WTC11 (cell line): ENCODE measurements around the gene CCDC117.

Experiments
- GRHL2 ChIP-seq: fragments of 250-450 bp; sonication (Bioruptor Pico); IDR thresholded peaks from 2 replicates; pipeline ENCODE4 v1.8.0; 2022; ENCODE audit warnings: mild to moderate bottlenecking, moderate library complexity; ENCODE audit not compliant: insufficient replicate concordance, severe bottlenecking
- JUN ChIP-seq: sonication (generic); formaldehyde crosslinking; IDR thresholded peaks from 2 replicates; pipeline ENCODE4 v1.8.0; 2023; ENCODE audit warnings: mild to moderate bottlenecking, missing genetic modification reagents
- RELA ChIP-seq: sonication (generic); formaldehyde crosslinking; IDR thresholded peaks from 2 replicates; pipeline ENCODE4 v1.8.1; 2022; ENCODE audit warnings: missing genetic modification reagents, mild to moderate bottlenecking, borderline replicate concordance
- ZNF121 ChIP-seq: sonication (generic); formaldehyde crosslinking; IDR thresholded peaks from 2 replicates; pipeline ENCODE4 v1.8.0; 2023; ENCODE audit warnings: missing genetic modification reagents
- ZNF138 ChIP-seq: sonication (generic); formaldehyde crosslinking; conservative IDR thresholded peaks from 2 replicates; pipeline ENCODE4 v1.8.1; 2022; ENCODE audit warnings: mild to moderate bottlenecking, moderate library complexity, missing genetic modification reagents
- TF ChIP-seq, protein P1 (sequence below): fragments of 200-600 bp; IDR thresholded peaks from 2 replicates; pipeline ENCODE4 v1.8.0; 2022; ENCODE audit warnings: antibody characterized with exemption
- TF ChIP-seq, protein P2 (sequence below): sonication (generic); formaldehyde crosslinking; IDR thresholded peaks from 2 replicates; pipeline ENCODE4 v1.8.1; 2023; ENCODE audit warnings: mild to moderate bottlenecking, missing genetic modification reagents, moderate library complexity
- TF ChIP-seq, protein P3 (sequence below): sonication (generic); formaldehyde crosslinking; IDR thresholded peaks from 2 replicates; pipeline ENCODE4 v1.8.0; 2023; ENCODE audit warnings: mild to moderate bottlenecking, missing genetic modification reagents
- TF ChIP-seq, protein P4 (sequence below): fragments of 250-450 bp; sonication (Bioruptor Pico); IDR thresholded peaks from 2 replicates; pipeline ENCODE4 v2.1.2; 2022; ENCODE audit warnings: mild to moderate bottlenecking, moderate library complexity

DNA sequence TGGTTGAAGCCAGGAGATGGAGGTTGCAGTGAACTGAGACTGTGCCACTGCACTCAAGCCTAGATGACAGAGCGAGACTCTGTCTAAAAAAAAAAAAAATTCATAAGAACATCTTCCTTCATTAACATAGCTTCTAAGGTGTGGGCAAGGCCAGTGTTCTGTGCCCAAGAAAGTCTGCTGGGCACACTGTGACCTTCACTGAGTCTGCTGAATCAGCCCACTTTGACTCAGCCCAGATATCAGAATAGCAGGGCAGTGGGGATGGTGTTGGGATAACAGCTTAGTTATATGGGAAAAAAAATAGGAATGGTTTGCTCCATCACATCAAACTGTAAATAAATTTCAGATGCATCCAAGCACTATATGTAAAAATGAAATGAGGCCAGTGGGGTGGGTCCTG lies 60.2 kb downstream of the CCDC117 start:
- TF ChIP-seq ZNF121 (CRISPR knock-in tag) (no peak), GRHL2 (no peak), RELA (CRISPR knock-in tag) (no peak), JUN (CRISPR knock-in tag) (no peak), ZNF138 (CRISPR knock-in tag) (no peak)
- TF ChIP-seq, protein P1, sequence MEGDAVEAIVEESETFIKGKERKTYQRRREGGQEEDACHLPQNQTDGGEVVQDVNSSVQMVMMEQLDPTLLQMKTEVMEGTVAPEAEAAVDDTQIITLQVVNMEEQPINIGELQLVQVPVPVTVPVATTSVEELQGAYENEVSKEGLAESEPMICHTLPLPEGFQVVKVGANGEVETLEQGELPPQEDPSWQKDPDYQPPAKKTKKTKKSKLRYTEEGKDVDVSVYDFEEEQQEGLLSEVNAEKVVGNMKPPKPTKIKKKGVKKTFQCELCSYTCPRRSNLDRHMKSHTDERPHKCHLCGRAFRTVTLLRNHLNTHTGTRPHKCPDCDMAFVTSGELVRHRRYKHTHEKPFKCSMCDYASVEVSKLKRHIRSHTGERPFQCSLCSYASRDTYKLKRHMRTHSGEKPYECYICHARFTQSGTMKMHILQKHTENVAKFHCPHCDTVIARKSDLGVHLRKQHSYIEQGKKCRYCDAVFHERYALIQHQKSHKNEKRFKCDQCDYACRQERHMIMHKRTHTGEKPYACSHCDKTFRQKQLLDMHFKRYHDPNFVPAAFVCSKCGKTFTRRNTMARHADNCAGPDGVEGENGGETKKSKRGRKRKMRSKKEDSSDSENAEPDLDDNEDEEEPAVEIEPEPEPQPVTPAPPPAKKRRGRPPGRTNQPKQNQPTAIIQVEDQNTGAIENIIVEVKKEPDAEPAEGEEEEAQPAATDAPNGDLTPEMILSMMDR, result no peak
- TF ChIP-seq, protein P2, sequence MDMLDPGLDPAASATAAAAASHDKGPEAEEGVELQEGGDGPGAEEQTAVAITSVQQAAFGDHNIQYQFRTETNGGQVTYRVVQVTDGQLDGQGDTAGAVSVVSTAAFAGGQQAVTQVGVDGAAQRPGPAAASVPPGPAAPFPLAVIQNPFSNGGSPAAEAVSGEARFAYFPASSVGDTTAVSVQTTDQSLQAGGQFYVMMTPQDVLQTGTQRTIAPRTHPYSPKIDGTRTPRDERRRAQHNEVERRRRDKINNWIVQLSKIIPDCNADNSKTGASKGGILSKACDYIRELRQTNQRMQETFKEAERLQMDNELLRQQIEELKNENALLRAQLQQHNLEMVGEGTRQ (CRISPR knock-in tag), result no peak
- TF ChIP-seq, protein P3, sequence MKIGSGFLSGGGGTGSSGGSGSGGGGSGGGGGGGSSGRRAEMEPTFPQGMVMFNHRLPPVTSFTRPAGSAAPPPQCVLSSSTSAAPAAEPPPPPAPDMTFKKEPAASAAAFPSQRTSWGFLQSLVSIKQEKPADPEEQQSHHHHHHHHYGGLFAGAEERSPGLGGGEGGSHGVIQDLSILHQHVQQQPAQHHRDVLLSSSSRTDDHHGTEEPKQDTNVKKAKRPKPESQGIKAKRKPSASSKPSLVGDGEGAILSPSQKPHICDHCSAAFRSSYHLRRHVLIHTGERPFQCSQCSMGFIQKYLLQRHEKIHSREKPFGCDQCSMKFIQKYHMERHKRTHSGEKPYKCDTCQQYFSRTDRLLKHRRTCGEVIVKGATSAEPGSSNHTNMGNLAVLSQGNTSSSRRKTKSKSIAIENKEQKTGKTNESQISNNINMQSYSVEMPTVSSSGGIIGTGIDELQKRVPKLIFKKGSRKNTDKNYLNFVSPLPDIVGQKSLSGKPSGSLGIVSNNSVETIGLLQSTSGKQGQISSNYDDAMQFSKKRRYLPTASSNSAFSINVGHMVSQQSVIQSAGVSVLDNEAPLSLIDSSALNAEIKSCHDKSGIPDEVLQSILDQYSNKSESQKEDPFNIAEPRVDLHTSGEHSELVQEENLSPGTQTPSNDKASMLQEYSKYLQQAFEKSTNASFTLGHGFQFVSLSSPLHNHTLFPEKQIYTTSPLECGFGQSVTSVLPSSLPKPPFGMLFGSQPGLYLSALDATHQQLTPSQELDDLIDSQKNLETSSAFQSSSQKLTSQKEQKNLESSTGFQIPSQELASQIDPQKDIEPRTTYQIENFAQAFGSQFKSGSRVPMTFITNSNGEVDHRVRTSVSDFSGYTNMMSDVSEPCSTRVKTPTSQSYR (CRISPR knock-in tag), result no peak
- TF ChIP-seq, protein P4, sequence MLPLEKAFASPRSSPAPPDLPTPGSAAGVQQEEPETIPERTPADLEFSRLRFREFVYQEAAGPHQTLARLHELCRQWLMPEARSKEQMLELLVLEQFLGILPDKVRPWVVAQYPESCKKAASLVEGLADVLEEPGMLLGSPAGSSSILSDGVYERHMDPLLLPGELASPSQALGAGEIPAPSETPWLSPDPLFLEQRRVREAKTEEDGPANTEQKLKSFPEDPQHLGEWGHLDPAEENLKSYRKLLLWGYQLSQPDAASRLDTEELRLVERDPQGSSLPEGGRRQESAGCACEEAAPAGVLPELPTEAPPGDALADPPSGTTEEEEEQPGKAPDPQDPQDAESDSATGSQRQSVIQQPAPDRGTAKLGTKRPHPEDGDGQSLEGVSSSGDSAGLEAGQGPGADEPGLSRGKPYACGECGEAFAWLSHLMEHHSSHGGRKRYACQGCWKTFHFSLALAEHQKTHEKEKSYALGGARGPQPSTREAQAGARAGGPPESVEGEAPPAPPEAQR (CRISPR knock-in tag), result no peak
